Stimulated activated CD8-positive, alpha-beta memory T cell treated with anti-CD3 and anti-CD28 coated beads, Interleukin-12 subunit alpha, Interleukin-12 subunit beta, amount 100 ng/mL, for 24 hours (primary cell): ENCODE measurements around the gene PTK7.

Source experiments
- DNase-seq: peaks from one replicate; pipeline ENCODE4 v3.0.0-alpha.2; 2020; ENCODE audit errors: extremely low read depth

Gene PTK7

GRCh38 chr6:43086022-43086658, 10.0 kb downstream of the PTK7 start:
- no peak for DNase-seq

GRCh38 chr6:43088654-43089056, 12.5 kb downstream of the PTK7 start:
- DNase-seq = no peak

GRCh38 chr6:43089467-43089866, 13.4 kb downstream of the PTK7 start:
- DNase-seq = no peak

- DNase-seq = no peak
Measured at GRCh38 chr6:43089874-43090558, 13.9 kb downstream of the PTK7 start.

GRCh38 chr6:43090559-43090956, 14.4 kb downstream of the PTK7 start:
- DNase-seq = no peak

- DNase-seq = no peak
Measured at GRCh38 chr6:43091020-43091419, 14.9 kb downstream of the PTK7 start.

GRCh38 chr6:43091436-43091991, 15.4 kb downstream of the PTK7 start:
- DNase-seq = no peak

- DNase-seq = no peak
Measured at GRCh38 chr6:43092635-43093034, 16.5 kb downstream of the PTK7 start.

- DNase-seq = no peak
Measured at GRCh38 chr6:43093436-43094289, 17.5 kb downstream of the PTK7 start.

- no peak for DNase-seq
Measured at GRCh38 chr6:43095939-43096338, 19.8 kb downstream of the PTK7 start.

GRCh38 chr6:43096451-43097097, 20.5 kb downstream of the PTK7 start:
- no peak for DNase-seq

GRCh38 chr6:43097098-43097489, 21.0 kb downstream of the PTK7 start:
- no peak for DNase-seq

GRCh38 chr6:43097502-43097901, 21.4 kb downstream of the PTK7 start:
- DNase-seq = no peak

GRCh38 chr6:43101497-43101896, 25.4 kb downstream of the PTK7 start:
- DNase-seq = no peak

- DNase-seq = no peak
Measured at GRCh38 chr6:43103253-43103876, 27.3 kb downstream of the PTK7 start.

- DNase-seq = no peak
Measured at GRCh38 chr6:43105538-43106222, 29.6 kb downstream of the PTK7 start.

- no peak for DNase-seq
Measured at GRCh38 chr6:43107344-43108062, 31.4 kb downstream of the PTK7 start.

- DNase-seq = no peak
Measured at GRCh38 chr6:43113431-43114260, 37.5 kb downstream of the PTK7 start.

- no peak for DNase-seq
Measured at GRCh38 chr6:43115365-43115764, 39.3 kb downstream of the PTK7 start.
